ENCODE results near the gene MAMDC4.
"Not testable (repeated sequence)": the region's sequence is repeated elsewhere in the genome, so short reads cannot be mapped to it uniquely, and the experiment has no call there.

MAMDC4 gene

DNA sequence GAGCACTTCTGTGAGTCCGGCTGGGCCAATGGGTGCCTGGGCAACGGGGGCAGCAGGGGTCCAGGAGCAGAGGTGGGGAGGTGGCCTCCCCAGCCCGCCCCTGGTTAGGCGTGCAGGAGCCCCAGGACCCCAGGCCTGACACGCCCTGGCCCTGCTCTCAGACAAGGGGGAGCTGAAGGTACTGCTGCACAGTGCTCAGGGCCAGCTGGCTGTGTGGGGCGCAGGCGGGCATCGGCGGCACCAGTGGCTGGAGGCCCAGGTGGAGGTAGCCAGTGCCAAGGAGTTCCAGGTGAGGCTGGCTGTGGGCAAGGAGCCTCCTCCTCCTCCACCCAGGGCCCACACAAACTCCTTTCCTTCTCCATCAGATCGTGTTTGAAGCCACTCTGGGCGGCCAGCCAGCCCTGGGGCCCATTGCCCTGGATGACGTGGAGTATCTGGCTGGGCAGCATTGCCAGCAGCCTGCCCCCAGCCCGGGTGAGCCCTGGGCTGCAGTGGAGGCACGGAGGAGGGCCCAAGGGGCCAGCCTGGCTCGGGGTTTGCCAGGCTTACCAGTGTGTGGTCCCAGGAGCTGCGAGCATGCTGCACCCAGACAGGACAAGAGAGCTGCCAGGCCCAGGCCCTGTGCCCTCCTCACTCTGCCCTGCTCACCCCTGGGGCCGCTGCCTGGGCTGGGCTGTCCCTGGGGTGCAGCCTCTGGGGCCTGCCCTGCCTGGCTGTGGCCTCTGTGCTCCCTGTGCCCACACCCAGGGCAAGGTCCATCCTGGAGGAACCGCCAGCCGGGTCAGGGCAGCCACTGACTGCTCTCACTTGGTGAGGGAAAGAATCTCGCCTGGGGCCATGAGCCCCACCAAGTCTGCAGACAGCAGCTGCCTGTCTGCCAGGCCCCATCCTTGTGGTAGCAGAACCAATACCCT is 7.0 kb downstream of the MAMDC4 start:
- in situ Hi-C loops (cut with HindIII; ENCODE audit: low sequenced_read_pairs): no loop called here

DNA sequence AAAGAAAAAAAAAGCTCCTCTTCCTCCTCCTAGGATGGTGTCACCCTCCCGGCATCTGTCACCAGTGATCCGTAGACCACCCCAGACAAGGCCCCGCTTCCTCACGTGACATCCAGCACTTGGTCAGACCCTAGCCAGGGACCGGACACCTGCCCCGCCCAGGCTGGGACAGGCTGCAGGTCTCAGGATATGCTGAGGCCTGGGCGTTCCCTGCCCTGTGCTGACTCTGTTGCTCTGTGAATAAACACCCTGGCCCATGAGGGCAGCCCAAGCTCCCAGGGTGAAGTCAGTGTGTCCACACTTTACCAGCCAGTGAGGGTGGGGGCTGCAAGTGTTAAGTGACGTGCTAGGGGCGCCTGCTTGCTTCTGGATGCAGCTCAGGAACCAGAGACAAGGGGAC is 8.4 kb downstream of the MAMDC4 start:
- in situ Hi-C loops (cut with HindIII; ENCODE audit: low sequenced_read_pairs): no loop called here

DNA sequence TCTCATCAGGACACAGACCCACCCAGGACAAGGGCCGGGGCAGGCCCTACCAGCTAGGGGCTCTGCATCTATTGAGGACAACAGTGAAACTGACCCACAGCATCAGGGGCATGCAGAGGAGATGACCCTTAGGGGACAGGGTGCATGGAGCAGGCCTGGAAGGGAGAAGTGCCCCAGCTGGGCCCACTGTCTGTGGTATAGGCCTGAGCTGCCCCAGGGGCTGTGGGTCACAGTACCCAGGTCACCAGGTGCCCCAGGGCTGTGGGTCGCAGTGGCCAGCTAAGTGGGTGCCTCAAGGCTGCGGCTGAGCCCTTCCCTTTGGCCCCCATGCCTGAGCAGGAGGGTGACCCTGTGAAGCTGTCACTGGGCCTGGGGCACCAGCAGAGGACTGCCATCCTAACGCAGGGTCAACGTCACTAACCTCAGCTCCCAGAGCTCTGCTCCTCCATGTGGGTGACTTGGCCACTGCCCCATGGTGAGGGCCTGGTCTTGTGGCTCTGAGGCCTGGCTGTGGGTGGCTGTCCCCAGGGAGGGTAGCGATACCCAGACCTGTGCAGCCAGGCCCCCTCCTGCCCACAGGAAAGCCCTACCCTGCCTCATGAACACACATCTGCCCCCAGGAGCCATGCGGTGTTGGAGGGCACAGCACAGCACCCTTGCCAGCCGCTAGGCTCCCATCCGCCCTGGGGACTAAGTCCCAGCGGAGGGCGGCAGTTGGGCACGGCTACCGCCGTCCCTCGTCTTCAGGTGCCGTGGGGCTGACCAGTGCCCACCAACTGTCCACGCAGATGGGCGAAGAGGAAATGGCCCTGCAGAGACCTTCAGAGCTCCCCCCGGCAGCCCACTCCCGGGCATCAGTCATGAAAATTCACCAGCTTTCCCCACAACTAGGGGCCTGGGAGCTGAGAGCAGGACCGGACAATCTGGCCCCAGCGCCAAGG is 9.1 kb downstream of the MAMDC4 start:
- in situ Hi-C loops (cut with HindIII; ENCODE audit: low sequenced_read_pairs): no loop called here

DNA sequence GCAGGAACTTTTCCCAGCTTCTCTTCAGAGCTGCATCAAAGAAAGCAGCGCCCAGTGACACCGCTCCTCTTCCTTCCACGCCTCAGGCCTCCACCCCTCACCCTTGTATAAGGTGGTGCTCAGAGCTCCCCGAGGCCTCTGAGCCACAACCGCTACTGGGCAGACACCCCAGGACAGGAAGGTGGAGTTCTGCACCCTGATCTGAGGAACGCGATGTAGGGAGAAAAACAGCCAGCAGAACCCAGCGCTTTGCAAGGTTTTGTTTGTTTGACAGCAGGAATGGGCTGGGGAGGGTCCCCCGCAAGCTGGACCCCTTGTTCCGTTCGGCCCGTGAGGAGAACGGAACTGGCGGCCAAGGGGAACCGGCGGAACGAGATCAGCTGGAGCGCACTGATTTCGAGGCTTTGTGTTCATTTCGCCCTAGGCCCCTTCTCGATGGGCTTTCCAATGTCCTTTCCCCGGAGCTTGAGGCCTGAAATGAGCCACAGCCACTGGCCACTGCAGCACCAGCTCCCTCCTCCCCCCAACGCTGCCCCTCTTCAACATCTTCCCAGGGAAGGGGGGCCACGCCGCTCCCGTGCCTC is 9.8 kb downstream of the MAMDC4 start:
- in situ Hi-C loops (cut with HindIII; ENCODE audit: low sequenced_read_pairs): no loop called here

DNA sequence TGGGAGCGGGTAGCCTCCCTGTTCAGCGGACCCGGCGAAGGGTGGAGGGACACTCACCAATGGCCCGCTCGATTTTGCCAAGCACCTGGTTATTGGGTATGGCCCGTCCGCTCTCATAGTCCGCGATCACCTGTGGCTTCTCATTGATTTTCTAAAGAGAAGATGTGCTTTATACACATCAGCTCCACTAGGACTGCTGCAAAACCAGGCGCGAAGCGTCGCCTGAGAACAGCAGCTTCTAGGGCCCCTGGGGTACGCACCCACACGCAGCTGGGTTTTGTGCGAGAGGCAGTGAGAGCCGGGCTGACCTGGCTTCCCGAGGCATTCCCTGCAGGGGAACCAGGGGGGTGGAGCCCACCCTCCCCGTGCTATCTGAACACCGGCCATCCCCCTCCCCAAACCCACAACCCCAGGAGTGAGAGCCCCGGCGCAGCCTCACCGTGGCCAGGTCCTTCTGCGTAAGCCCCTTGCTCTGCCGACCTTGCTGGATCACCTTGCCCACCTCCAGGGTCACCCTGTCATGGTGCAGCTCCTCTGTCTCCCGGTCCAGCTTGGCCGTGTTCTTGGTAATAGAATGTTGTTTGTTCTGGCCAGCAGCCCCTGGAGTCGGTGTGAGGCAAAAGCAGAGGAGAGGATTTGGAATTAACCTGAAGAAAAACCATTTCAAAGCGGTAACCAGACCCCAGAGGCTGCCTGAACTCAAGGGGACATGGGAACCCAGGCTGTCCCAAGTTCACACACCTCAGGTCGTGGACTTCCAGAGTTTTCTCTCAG is 10.9 kb downstream of the MAMDC4 start:
- in situ Hi-C loops (cut with HindIII; ENCODE audit: low sequenced_read_pairs): no loop called here

DNA sequence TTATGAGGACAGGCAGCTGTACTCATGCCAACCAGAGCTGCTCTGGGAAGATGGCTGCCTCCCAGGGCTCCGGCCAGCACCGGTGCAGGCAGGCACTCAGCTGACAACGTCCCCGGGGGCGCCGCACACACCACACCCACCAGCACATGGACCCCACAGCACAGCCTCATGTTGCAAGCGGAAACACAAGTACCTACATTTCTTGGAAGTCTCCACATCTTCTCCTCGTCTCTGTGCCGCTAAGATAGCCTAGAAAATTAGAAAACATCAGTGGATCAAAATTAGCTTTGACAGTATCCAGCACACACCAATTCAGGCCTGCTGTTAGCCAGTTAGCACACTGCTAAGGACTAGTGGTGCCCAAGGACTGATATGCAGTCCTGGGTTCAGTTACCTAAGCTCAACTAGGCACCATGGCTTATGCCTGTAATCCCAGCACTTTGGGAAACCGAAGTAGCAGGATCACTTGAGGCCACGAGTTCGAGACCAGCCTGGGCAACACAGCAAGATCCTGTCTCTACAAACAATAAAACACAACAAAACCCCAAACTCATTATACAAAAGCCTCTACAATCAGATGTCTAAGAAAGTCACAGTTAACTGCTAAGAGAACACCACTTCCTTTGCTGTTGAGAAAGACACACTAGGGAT is 11.6 kb downstream of the MAMDC4 start:
- in situ Hi-C loops (cut with HindIII; ENCODE audit: low sequenced_read_pairs): no loop called here

DNA sequence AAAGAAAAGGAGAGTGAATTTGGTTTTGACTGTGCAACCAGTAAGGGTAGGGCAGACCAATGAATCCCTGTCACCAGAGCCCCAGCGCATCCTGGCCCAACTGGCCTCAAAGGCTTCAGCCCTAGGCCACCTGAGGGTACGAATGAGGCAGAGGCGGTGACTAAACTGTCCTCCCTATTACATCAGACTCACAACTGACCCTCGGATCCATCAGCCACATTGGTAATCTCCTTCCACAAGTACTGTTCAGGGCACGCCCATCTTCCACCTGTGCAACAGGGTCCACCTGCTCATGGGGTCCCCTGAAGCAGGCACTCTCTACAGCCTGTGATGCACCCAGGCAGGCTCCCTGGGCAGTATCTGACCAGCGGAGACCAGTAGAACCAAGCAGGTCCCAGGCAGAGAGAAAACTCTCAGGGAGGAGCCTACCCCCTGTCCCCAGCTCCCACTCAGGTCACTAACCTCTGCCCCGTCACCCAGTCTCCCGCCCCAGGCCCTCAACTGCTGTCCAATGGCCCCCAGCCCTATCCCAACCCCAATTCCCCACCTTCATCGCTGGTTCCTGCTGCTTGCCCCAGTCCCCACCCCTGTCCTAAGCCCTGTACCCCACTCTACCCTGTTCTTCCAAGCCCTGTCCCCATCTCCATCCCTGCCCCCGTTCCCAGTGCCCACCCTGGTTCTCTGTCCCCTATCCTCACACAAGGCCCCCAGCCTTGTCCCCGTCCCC is 13.1 kb downstream of the MAMDC4 start:
- in situ Hi-C loops (cut with HindIII; ENCODE audit: low sequenced_read_pairs): no loop called here

DNA sequence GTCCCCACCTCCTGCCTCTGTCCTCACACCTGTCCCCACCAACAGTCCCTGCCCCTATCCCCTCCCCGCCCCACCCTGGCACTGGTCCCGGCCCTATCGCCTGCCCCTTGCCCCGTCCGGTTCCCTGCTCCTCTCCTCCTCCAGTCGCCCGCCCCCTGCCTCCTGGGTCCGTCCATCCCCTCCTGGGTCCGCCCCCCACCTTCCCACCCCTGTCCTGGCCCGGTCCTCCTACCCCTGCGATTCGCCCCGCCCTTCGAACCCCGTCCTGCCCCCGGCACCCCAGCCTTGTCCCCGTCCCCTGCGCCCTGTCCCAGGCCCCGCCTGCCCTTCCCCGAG is 13.6 kb downstream of the MAMDC4 start:
- in situ Hi-C loops (cut with HindIII; ENCODE audit: low sequenced_read_pairs): no loop called here

DNA sequence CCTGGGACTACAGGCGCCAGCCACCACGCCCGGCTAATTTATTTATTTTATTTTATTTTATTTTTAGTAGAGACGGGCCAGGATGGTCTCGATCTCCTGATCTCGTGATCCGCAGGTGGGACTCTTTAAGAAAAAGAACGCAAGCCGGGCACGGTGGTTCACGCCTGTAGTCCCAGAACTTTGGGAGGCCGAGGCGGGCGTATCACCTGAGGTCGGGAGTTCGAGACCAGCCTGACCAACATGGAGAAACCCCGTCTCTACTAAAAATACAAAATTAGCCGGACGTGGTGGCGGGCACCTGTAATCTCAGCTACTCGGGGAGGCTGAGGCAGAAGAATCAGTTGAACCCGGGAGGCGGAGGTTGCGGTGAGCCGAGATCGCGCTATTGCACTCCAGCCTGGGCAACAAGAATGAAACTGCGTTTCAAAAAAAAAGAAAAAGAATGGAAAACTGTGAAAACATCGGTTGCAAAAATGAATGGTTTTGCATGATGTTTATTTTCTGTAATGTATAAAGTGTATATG is 14.8 kb downstream of the MAMDC4 start:
- in situ Hi-C loops (cut with HindIII; ENCODE audit: low sequenced_read_pairs): not testable (repeated sequence)

DNA sequence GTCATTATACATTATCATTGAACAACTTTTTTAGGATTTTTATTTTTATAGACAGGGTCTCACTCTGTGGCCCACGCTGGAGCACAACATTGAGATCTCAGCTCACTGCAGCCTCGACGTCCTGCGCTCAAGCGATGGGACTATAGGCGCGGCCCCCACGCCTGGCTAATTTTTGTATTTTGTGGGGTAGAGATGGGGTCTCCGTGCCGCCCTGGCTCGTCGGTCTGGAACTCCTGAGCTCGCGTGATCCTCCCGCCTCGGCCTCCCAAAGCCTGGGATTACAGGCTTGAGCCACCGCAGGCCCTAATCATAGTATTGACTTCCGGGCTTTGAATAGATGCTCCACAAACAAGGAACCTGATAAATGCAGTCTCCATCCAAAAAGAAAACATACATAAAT is 15.3 kb downstream of the MAMDC4 start:
- in situ Hi-C loops (cut with HindIII; ENCODE audit: low sequenced_read_pairs): no loop called here

DNA sequence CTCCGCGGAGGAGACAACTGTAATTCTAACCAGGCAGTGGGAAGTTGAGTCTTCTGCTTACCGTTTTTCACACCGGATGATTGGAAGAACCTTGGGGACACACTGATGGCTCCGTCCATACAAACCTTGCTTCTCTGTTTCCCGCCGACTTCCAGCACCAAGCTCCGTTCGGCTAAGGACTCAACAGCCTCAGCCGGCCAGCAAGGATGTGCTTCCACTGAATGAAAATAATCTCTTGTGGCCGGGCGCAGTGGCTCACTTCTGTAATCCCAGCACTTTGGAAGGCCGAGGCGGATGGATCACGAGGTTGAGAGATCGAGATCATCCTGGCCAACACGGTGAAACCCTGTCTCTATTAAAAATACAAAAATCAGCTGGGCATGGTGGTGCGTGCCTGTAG is 15.8 kb downstream of the MAMDC4 start:
- in situ Hi-C loops (cut with HindIII; ENCODE audit: low sequenced_read_pairs): no loop called here

DNA sequence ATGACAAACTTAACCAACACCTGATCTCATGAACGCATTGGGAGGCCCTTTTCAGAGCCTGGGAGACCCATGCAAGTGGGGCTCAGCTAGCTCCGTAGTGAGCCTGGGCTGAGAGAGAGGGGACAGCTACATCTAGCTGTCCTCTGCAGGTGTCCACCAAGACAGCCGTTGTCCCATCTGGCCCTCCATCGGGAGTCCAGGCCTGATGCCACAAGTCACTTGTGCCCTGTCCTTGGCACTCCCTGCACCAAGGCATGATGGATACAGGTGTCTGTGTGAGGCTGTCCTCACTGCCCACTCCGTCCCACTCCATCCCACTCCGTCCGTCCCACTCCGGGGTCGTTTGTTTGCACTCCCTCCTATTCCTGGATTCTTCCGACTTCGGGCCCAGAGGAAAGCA is 16.5 kb downstream of the MAMDC4 start:
- in situ Hi-C loops (cut with HindIII; ENCODE audit: low sequenced_read_pairs): no loop called here

DNA sequence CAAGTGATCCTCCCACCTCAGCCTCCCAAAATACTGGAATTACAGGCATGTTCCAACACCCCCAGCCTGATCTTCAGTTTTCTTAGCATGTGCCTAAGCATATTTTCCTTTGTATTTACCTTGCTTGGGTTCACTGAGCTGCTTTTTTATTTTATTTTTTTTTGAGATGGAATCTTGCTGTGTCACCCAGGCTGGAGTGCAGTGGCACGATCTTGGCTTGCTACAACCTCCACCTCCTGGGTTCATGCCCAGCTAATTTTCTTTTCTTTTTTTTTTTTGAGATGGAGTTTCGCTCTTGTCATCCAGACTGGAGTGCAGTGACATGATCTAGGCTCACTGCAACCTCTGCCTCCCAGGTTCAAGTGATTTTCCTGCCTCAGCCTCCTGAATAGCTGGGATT is 17.5 kb downstream of the MAMDC4 start:
- in situ Hi-C loops (cut with HindIII; ENCODE audit: low sequenced_read_pairs): not testable (repeated sequence)

DNA sequence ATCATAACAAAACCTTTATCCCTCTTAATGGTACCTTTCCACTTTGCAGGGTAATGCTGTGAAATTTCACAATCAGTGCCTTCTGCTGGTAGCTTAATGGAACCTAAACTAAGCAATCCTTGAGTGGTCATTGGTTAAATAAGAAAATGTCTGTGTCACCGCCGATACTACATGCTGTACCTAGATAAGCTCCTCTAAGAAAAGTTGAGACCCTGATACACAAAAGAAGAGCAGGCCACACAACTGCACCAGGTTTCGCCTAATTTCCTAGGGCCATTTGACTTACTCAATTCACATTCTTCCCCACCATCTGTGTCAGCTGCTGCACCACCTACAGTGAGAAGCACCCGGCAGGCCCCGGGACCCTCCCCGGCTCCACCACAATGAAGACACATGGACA is 23.0 kb downstream of the MAMDC4 start:
- in situ Hi-C loops (cut with HindIII; ENCODE audit: low sequenced_read_pairs): no loop called here

DNA sequence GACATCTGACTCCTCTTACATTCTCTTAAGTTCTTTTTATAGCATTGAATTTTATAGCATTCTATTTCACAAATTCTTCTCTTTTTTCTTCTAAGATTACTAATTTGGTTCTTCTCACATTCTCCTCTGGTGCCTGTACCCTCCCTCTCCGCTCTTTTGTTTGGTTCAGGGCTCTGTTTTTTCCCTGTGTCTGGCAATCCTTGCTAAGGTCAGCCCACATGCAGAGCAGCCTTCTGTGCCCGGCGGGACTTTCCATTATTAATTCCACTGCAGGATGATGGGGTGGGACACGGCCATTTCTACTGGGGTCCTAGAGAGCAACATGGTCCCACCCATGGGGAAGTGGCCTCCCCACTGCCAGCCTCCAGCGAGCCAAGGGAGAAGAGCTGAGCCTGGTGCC is 24.3 kb downstream of the MAMDC4 start:
- in situ Hi-C loops (cut with HindIII; ENCODE audit: low sequenced_read_pairs): no loop called here

DNA sequence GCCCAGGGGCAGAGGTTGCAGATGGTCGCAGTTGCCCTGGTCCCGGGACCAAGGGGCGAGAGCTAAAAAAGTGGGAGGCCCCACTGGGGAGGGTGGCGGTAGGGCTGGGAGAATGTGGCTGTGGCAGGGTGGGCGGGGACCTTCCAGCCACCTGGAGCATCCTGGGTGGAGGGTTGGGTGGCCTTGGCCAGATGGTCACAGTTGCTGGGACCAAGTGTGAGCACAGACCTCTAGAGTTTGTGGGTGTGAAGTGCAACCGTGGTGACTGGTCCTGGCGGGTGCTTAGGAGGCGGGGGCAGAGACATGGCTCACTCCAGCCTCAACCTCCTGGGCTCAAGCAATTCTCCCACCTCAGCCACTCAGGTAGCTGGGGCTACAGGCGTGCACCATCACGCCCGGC is 28.5 kb downstream of the MAMDC4 start:
- in situ Hi-C loops (cut with HindIII; ENCODE audit: low sequenced_read_pairs): loop anchor here (10.0 kb wide), 1 partner anchor 54 kb away; no protein-coding TSS in a partner anchor

DNA sequence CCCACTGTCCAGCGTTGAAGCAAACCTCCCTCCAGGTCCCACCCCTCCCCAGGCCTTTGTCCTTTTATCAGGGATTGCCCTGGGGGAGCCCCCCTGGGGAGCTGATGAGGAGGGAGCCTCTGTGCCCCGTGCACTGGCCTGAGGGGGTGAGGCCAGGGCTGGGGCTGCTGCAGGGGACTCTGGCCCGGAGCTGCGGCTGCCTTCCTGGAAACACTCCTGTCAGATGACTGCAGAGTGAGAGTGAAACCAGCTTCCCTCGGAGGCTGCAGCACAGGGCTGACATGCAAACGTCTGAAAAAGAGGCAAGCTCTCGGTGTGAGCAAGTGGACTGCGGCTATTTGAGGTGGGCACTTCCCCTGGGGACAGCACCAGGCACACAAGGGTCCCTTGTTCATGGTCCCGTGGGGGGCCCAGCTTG is 29.6 kb downstream of the MAMDC4 start:
- in situ Hi-C loops (cut with HindIII; ENCODE audit: low sequenced_read_pairs): loop anchor here (10.0 kb wide), 1 partner anchor 53 kb away; no protein-coding TSS in a partner anchor

DNA sequence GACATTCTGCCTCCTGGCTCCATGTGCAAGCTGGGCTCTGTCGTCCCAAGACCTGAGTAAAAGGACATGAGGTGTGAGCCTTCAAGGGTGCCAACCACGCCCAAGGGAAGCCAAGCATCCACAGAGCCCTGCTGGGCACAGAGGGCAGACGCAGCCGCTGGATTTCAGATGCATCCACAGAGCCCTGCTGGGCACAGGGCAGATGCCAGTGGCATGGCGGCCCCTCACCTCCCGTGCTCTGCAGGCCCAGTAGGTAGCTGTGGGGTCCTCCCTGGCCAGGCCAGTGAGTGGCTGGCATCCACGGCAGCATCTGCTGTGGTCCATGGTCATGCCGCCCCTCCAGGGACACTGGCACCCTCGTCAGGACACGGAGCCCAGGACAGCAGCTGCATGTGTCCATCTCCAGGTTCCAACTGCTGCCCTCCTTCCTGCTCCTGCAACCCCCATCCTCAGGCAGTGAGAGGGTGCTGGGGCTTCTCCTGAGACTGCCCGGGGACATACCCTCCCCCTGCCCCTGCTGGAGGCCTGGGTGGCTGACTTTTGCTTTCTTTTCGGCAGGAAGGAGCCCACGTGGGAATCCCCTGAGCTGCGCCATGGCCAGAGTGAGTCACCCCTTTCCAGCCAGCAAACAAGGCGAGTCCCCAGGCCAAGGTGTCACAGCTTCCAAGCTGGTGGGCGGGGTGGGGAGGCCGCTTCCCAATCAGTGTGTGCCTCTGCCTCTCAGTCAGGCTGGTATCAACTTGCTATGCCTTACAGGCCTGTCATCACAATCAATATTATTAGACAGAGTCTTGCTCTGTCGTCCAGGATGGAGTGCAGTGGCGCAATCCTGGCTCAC is 30.2 kb downstream of the MAMDC4 start:
- in situ Hi-C loops (cut with HindIII; ENCODE audit: low sequenced_read_pairs): loop anchor here (10.0 kb wide), 1 partner anchor 52 kb away; no protein-coding TSS in a partner anchor
